Measurements from ENCODE around the gene CHRNA7.

- TF ChIP-seq POLR2AphosphoS5 (IDR thresholded peaks at IDR 0.05; ENCODE audit: low read depth, low read length) = no peak
- no peak for TF ChIP-seq SPI1 (IDR thresholded peaks at IDR 0.05; ENCODE audit: low read depth, low read length)
- TF ChIP-seq POLR2A (IDR thresholded peaks at IDR 0.05; ENCODE audit: low read depth, low read length) = no peak
- no peak for TF ChIP-seq POU2F2 (IDR thresholded peaks at IDR 0.05; ENCODE audit: low read depth, low read length)
- TF ChIP-seq TAF1 (IDR thresholded peaks at IDR 0.05; ENCODE audit: low read depth, low read length) = no peak
Measured at GRCh38 chr15:32108661-32109060, 78.3 kb downstream of the CHRNA7 start.
